Transverse colon (tissue), 4 donors: ENCODE results near the gene CFAP99.

Experiments
- EP300 ChIP-seq: sonication (generic); formaldehyde crosslinking; IDR thresholded peaks from one replicate; pipeline ENCODE4 v1.6.1; 2017; ENCODE audit warnings: antibody characterized with exemption, low read depth
- POLR2AphosphoS5 ChIP-seq, 3 donors: sonication (generic); formaldehyde crosslinking; IDR thresholded peaks; one replicate each; pipeline ENCODE4 v1.6.1; 2016; ENCODE audit warnings: antibody characterized with exemption in 3 of 3
- TF ChIP-seq, protein P1 (sequence below), 5 experiments: fragments of 200-600 bp in 3 of 5; fragments of 450-650 bp in 2 of 5; sonication (generic) in 3 of 5; IDR thresholded peaks; 1 replicate in 2 of 5; 2 replicates in 3 of 5; pipeline ENCODE4 v1.5.1; 2016 to 2017; ENCODE audit warnings: antibody characterized with exemption in 5 of 5, inconsistent platforms in 3 of 5, mild to moderate bottlenecking in 2 of 5, moderate library complexity in 1 of 5

DNA sequence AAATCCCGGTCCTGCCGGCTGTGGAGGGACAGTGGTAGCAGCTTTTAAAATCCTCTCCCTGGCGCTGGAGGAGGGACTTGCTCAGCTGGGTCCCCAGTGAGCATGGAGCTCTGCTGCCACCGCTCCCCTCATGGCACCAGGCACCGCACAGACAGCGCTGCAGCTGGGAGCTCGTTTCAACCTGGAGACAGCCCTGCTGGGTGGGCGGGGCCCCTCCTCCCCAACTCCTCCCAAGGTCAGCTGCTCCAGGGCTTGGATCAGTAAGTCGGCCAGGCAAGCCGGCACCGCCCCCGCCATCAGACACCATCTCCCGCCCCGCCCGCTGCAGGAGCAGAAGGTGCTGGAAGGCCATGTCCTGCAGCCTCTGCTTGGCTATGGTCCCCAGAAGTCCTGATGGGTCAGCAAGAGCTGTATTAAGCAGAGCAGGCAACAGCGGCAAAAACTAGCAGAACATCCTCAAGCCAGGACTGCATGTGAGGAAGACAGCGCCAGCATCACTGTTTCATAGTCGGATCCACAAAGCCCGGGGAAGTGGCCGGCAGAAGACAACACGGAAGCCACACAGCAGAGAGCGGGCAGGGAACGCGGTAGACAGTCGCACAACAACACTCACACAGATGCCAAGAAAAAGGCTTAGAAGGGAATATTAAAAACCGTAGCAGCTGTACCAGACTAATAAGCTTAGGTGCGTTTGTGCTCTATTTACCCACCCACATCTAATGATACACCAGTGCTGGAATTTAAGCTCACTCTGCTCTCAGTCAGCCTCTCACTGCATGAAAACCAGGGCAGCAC is 16.5 kb upstream of the CFAP99 start:
- TF ChIP-seq EP300 (no peak), POLR2AphosphoS5 (IDR thresholded peaks at IDR 0.05) (no peak)
- TF ChIP-seq, protein P1, sequence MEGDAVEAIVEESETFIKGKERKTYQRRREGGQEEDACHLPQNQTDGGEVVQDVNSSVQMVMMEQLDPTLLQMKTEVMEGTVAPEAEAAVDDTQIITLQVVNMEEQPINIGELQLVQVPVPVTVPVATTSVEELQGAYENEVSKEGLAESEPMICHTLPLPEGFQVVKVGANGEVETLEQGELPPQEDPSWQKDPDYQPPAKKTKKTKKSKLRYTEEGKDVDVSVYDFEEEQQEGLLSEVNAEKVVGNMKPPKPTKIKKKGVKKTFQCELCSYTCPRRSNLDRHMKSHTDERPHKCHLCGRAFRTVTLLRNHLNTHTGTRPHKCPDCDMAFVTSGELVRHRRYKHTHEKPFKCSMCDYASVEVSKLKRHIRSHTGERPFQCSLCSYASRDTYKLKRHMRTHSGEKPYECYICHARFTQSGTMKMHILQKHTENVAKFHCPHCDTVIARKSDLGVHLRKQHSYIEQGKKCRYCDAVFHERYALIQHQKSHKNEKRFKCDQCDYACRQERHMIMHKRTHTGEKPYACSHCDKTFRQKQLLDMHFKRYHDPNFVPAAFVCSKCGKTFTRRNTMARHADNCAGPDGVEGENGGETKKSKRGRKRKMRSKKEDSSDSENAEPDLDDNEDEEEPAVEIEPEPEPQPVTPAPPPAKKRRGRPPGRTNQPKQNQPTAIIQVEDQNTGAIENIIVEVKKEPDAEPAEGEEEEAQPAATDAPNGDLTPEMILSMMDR (IDR thresholded peaks at IDR 0.05), result no peak
